ENCODE results near the gene CYB5RL. TPM values are rescaled to one million over a fixed set of nuclear protein-coding genes. Genes with fewer than 3 reads are reported as not detected.

The CYB5RL gene
- total and polyA plus RNA-seq, 2 of the 13 experiments (the other 11 are each of a cell fraction or from before 2014, with no cell fraction given), result 3.7 to 5.0 TPM

Other genes with a start within 250 kb of the CYB5RL start
- gene LDLRAD1, start 181.8 kb downstream of the CYB5RL start, total RNA-seq (2016; rRNA removed; fragmentation: Illumina TruSeq; extraction: Trizol), result 1.2 and 2.5 TPM in 2 replicates
- 13.5 and 14.0 TPM in 2 replicates for gene LDLRAD1, start 181.8 kb downstream of the CYB5RL start, polyA plus RNA-seq (2011; rRNA removed)
- gene TMEM59, start 146.8 kb downstream of the CYB5RL start, total RNA-seq (2016; rRNA removed; fragmentation: Illumina TruSeq; extraction: Trizol), result 98.2 and 147 TPM in 2 replicates
- 354 and 363 TPM in 2 replicates for gene TMEM59, start 146.8 kb downstream of the CYB5RL start, polyA plus RNA-seq (2011; rRNA removed)
- 5.0 and 6.1 TPM in 2 replicates for gene TCEANC2, start 146.4 kb downstream of the CYB5RL start, total RNA-seq (2016; rRNA removed; fragmentation: Illumina TruSeq; extraction: Trizol)
- gene TCEANC2, start 146.4 kb downstream of the CYB5RL start, polyA plus RNA-seq (2011; rRNA removed), result 3.6 and 3.8 TPM in 2 replicates
- not detected in 2 replicates for gene CDCP2, start 47.0 kb downstream of the CYB5RL start, total RNA-seq (2016; rRNA removed; fragmentation: Illumina TruSeq; extraction: Trizol)
- 0.03 TPM in 1 of 2 replicates, not detected in the other for gene CDCP2, start 47.0 kb downstream of the CYB5RL start, polyA plus RNA-seq (2011; rRNA removed)
- gene MRPL37, start 137 bp upstream of the CYB5RL start, total RNA-seq (2016; rRNA removed; fragmentation: Illumina TruSeq; extraction: Trizol), result 127 and 143 TPM in 2 replicates
- 26.5 and 31.7 TPM in 2 replicates for gene MRPL37, start 137 bp upstream of the CYB5RL start, polyA plus RNA-seq (2011; rRNA removed)
- 7.5 and 8.5 TPM in 2 replicates for gene SSBP3, start 206.4 kb upstream of the CYB5RL start, total RNA-seq (2016; rRNA removed; fragmentation: Illumina TruSeq; extraction: Trizol)
- 17.6 and 19.0 TPM in 2 replicates for gene SSBP3, start 206.4 kb upstream of the CYB5RL start, polyA plus RNA-seq (2011; rRNA removed)